Peyer's patch (tissue), 4 donors: ENCODE results near the gene YTHDF1. TPM values are rescaled to one million over a fixed set of nuclear protein-coding genes. Genes with fewer than 3 reads are reported as not detected.
"Not testable (repeated sequence)": the region's sequence is repeated elsewhere in the genome, so short reads cannot be mapped to it uniquely, and the experiment has no call there.

ENCODE experiments used
- DNase-seq, 3 donors: peaks; one replicate each; pipeline ENCODE4 v3.0.0-alpha.2; 2017 to 2019
- H3K27ac ChIP-seq, 4 donors: fragments of 200-600 bp; sonication (generic); one replicate each; pipeline ENCODE4 v1.5.1; 2016 to 2019
- H3K27me3 ChIP-seq, 2 donors: fragments of 200-600 bp; sonication (generic); one replicate each; pipeline ENCODE4 v1.5.1; 2019
- H3K36me3 ChIP-seq, 3 donors: fragments of 200-600 bp; sonication (generic); one replicate each; pipeline ENCODE4 v1.5.1; 2016 to 2019
- H3K4me1 ChIP-seq, 4 donors: fragments of 200-600 bp; sonication (generic); one replicate each; pipeline ENCODE4 v1.5.1; 2016 to 2019
- H3K4me3 ChIP-seq, 4 donors: fragments of 200-600 bp; sonication (generic); 1 replicate in 3 of 4; 2 replicates in 1 of 4; pipeline ENCODE4 v1.5.1; 2016 to 2019; ENCODE audit warnings: mild to moderate bottlenecking in 1 of 4
- H3K9me3 ChIP-seq, 4 donors: fragments of 200-600 bp; sonication (generic); one replicate each; pipeline ENCODE4 v1.5.1; 2016 to 2019; ENCODE audit warnings: mild to moderate bottlenecking in 1 of 4
- POLR2A ChIP-seq, 2 donors: fragments of 450-650 bp; IDR thresholded peaks; one replicate each; pipeline ENCODE4 v1.5.1; 2017; ENCODE audit warnings: antibody characterized with exemption in 2 of 2, mild to moderate bottlenecking in 2 of 2, moderate library complexity in 2 of 2
- total RNA-seq, 4 donors: library from RNA; depleted of rRNA; stranded (reverse); fragments of >200 nt; gene quantifications; one replicate each; pipeline ENCODE4 v1.1.0, GENCODE V29; 2016
- TF ChIP-seq, protein P1 (sequence below), 6 experiments: fragments of 450-650 bp in 4 of 6; fragments of 200-600 bp in 2 of 6; sonication (generic) in 1 of 6; IDR thresholded peaks; one replicate each; pipeline ENCODE4 v1.5.1; 2017 to 2019; ENCODE audit warnings: antibody characterized with exemption in 6 of 6, mild to moderate bottlenecking in 3 of 6, moderate library complexity in 1 of 6

YTHDF1 gene
- total RNA-seq, 4 donors from 2014 or later, result 25.7 to 30.5 (median 28.3) TPM

DNA sequence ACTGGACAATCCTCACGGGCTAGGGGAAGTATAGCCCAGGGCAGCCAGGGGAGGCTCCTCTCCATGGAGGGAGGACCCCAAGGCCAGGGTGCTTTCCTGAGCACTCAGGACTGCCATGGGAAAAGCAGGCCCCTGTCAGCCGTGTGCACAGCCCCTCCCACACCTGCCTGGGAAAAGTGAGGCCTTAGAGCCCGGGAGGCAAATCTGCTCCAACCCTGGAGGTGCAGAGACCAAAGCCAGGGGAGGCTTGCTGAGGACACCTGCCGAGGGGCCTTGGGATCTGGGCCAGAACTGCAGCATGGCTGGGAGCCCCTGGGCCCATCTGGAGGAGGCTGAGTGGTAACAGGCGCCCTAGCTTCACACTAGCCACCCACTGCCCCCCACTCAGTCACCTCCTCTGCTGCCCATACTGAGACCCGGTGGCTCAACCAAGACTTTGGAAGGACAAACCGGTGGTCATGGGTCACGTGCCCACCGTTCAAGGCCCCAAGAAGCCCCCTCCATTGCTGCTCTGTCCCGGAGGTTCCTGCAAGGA lies 55.2 kb downstream of the YTHDF1 start:
- DNase-seq, result no peak
- H3K36me3 ChIP-seq, result no peaks in the 10 kb centered on the region
- no peaks in the 10 kb centered on the region for H3K4me1 ChIP-seq
- H3K9me3 ChIP-seq, result no peaks in the 10 kb centered on the region
- no peaks in the 10 kb centered on the region for H3K27me3 ChIP-seq
- H3K27ac ChIP-seq, result no peak overlapping the region
- TF ChIP-seq, protein P1, sequence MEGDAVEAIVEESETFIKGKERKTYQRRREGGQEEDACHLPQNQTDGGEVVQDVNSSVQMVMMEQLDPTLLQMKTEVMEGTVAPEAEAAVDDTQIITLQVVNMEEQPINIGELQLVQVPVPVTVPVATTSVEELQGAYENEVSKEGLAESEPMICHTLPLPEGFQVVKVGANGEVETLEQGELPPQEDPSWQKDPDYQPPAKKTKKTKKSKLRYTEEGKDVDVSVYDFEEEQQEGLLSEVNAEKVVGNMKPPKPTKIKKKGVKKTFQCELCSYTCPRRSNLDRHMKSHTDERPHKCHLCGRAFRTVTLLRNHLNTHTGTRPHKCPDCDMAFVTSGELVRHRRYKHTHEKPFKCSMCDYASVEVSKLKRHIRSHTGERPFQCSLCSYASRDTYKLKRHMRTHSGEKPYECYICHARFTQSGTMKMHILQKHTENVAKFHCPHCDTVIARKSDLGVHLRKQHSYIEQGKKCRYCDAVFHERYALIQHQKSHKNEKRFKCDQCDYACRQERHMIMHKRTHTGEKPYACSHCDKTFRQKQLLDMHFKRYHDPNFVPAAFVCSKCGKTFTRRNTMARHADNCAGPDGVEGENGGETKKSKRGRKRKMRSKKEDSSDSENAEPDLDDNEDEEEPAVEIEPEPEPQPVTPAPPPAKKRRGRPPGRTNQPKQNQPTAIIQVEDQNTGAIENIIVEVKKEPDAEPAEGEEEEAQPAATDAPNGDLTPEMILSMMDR (IDR thresholded peaks at IDR 0.05), result no peak
- TF ChIP-seq POLR2A (IDR thresholded peaks at IDR 0.05), result no peak
- H3K4me3 ChIP-seq, result no peak overlapping the region

DNA sequence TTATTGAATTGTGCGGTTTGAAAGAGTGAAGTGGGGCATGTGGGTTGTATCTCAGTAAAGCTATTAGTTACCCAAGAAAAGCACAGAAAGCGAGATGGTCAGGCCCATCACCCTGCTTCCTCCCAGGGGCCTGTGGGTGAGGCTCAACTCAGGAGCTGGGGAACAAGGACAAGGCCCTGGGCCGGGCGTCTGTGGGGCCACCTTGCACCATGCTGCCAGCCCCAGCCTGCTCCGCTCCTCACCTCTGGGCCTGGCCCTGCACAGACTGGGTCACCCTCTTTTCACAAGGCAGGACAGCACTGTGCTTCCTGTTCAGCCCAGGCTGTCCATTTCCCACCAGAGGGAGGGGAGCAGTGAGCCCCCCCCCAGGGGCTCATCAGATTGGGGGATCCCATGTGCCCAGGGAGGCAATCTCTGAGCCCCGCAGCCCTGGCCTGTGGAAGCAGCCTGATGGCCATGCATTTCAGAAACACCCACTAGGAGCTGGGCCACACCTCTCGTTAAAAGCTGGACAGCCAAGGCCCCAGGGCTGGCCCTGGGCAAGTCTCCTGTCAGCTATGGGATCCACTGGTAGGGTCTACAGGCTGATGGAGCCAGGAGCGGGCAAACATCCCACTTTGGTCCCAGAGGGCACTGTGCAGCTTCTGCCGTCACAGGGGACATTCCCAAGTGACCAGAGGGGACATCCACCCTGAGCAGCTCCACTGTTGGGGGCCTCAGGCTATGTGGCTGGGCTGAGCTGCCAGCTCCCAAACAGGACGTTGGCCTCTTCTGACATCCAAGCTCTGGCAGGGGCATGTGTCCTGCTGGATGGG lies 55.9 kb downstream of the YTHDF1 start:
- H3K27me3 ChIP-seq, result no peaks in the 10 kb centered on the region
- no peaks in the 10 kb centered on the region for H3K4me1 ChIP-seq
- H3K4me3 ChIP-seq, result no peak overlapping the region

DNA sequence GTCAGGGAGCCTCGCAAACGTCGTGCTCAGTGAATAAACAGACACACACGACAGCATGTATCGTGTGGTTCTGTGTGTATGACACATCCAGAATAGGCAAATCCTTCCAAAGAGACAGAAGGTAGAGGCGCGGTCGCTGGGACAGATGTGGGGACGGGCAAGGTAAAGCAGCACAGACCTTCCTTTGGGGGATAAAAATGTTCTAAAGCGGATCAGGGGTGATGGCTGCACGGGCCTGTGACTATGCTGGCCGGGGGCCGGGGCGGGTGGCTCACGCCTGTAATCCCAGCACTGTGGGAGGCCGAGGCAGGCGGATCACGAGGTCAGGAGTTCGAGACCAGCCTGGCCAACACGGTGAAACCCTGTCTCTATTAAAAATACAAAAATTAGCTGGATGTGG lies 56.7 kb downstream of the YTHDF1 start:
- not testable (repeated sequence) for H3K36me3 ChIP-seq, H3K9me3 ChIP-seq, H3K4me3 ChIP-seq, DNase-seq, H3K27ac ChIP-seq, H3K4me1 ChIP-seq, H3K27me3 ChIP-seq

More for the DNA sequence above, 55.9 kb downstream of the YTHDF1 start:
- no peaks in the 10 kb centered on the region for H3K36me3 ChIP-seq
- no peaks in the 10 kb centered on the region for H3K9me3 ChIP-seq
- H3K27ac ChIP-seq, result no peak overlapping the region
- no peak for TF ChIP-seq POLR2A (IDR thresholded peaks at IDR 0.05)
- TF ChIP-seq, protein P1 (IDR thresholded peaks at IDR 0.05), result no peak
- DNase-seq, result no peak

DNA sequence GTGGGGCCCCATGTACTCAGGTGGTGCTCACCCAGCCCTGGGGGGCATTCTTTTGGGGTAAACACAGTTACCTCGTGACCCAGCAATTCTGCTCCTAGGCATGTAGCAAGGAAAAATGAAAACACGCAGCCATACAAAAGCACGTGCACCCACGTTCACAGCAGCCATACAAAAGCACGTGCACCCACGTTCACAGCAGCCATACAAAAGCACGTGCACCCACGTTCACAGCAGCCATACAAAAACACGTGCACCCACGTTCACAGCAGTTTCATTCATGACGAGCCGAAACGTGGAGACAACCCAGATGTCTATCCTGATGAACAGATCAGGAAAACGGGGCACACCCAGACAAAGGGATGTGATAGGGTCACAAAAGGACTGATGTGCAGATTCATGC lies 57.1 kb downstream of the YTHDF1 start:
- no peaks in the 10 kb centered on the region for H3K4me1 ChIP-seq
- no peak for DNase-seq
- H3K4me3 ChIP-seq, result no peak overlapping the region
- no peaks in the 10 kb centered on the region for H3K27me3 ChIP-seq
- TF ChIP-seq POLR2A (IDR thresholded peaks at IDR 0.05), result no peak
- TF ChIP-seq, protein P1 (IDR thresholded peaks at IDR 0.05), result no peak
- no peak overlapping the region for H3K27ac ChIP-seq
- H3K36me3 ChIP-seq, result no peaks in the 10 kb centered on the region
- H3K9me3 ChIP-seq, result no peaks in the 10 kb centered on the region

DNA sequence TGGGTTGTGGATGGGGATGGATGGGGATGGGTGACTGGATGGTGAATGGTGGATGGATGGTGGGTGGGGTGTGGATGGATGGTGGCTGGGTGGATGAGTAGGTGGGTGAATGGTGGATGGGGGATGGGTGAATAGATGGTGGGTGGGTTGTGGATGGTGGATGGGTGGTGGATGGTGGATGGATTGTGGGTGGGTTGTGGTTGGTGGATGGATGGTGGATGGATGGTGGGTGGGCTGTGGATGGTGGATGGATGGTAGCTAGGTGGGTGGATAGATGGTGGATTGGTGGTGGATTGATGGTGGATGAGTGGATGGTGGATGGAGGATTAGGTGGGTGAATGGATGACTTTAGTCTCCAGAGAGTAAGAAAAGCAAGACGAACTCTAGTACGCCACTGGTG lies 57.6 kb downstream of the YTHDF1 start:
- H3K27me3 ChIP-seq, result no peaks in the 10 kb centered on the region
- no peaks in the 10 kb centered on the region for H3K4me1 ChIP-seq
- TF ChIP-seq, protein P1 (IDR thresholded peaks at IDR 0.05), result no peak
- TF ChIP-seq POLR2A (IDR thresholded peaks at IDR 0.05), result no peak

DNA sequence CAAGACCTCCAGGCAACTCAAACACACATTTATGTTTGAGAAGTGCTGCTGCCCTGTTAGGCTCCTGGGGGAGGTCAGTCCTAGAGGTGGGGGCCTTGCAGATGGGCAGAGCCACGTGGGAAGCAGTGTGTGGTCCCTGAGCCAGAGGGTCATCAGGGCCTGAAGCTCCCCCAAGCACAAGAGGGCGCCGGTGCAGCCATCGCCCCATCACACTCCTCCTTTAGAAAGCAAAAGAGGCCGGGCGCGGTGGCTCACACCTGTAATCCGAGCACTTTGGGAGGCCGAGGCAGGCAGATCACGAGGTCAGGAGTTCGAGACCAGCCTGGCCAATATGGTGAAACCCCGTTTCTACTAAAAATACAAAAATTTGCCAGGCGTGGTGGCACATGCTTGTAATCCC lies 58.5 kb downstream of the YTHDF1 start:
- H3K27me3 ChIP-seq, DNase-seq, H3K27ac ChIP-seq, H3K4me1 ChIP-seq, H3K9me3 ChIP-seq, H3K36me3 ChIP-seq, H3K4me3 ChIP-seq: not testable (repeated sequence)

More for the DNA sequence above, 57.6 kb downstream of the YTHDF1 start:
- no peaks in the 10 kb centered on the region for H3K36me3 ChIP-seq
- H3K4me3 ChIP-seq, result no peak overlapping the region
- H3K27ac ChIP-seq, result no peak overlapping the region
- no peak for DNase-seq
- H3K9me3 ChIP-seq, result no peaks in the 10 kb centered on the region
